OCI-M2 (cell line): ENCODE data around the gene TRERF1.

ENCODE experiments used
- DNase-seq: peaks from one replicate; lab custom pipeline; 2025; ENCODE audit not compliant: unreplicated experiment; lab: John Stamatoyannopoulos, UW

TRERF1 gene

GRCh38 chr6:42279144-42279781, 172.5 kb downstream of the TRERF1 start:
- DNase-seq: no peak

DNA sequence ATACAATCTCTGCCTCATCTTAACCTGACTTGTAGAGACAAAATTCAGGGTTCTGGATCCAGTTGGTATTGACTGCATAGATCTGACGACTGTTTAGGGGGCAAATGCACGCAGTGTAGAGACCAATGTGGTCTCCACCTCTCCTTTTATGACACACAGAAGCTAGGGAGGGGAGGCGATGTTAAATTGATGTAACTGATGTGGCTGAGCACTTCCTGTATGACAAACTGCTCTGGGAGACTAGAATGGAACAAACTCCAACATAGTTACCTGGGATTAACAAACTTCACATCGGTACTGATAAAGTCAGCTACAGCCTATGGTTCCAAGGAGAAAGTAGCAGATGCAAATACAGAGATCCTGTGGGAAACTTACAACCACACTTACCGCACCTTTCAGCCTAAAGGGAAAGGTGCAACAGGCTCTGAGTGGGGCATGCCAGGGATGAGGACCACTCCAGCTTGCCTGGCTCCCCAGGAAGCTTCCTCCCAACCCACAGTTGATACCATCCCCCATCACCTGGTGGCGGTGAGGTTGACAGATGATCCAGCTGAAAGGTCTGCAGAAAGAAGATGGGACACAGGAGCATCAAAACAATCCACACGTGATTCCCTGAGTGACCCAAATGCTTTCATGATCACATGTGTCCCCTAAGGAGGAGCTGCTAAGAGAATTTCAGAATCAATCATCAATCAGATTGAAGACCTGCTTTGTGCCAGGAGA, 173.4 kb downstream of the TRERF1 start:
- DNase-seq: no peak

DNA sequence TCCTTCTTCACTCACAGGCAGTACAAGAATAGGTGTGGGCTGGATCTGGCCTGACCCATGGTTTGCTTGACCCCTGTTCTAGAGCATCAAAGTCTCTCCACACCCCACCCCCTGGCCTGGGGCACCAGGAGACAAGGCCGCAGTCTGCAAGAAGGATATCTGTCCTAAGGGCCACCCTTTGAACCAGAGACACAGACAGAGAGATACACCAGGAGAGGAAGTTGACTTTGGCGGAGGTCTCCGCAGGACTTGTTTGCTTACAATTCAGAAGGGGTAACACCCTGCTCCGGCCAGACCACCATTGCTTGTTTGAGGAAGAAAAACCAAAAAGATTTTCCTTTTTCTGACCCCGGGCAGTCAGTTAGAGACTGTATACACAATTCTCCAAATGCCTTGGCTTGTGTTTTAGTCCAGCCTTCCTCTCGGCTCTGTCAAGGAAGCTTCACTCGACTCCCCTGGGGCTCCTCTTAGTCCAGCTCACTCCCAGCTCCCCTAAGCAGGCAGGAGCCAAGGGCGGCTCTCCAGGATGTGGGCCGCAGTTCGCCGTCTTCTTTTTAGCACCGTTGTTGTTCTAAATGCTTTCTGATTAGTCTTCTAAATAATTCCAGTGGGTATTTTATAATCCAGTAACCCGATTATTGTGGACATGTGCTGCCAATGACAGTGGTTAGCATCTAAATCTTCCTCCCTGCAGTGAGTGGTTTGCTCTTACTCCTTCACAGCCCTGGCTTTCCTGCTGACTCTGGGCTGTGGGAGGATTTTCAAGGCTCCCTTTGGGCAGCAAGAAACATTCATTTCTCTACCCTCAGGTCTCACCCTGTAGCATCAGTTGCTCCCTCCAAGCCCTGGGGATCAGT, 175.5 kb downstream of the TRERF1 start:
- DNase-seq: no peak

GRCh38 chr6:42275376-42276033, 176.2 kb downstream of the TRERF1 start:
- no peak for DNase-seq

DNA sequence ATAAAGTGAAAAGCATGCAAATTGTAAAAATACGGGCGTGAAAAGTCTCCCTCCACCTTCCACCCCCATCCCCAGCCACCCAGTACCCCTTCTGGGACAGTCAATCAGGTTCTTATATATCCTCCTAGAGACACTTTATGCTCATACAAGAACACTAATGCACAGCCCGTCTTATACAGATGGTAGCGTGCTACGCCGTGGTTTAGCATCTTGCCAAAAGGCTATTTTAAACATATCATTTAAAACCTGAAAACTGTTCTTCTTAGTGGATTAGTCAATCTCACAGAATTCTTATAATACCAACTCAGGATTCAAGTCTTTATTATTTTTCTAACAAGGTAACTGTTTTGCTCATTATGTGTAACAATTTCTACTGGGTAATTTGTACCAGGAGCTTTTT, 176.8 kb downstream of the TRERF1 start:
- no peak for DNase-seq

GRCh38 chr6:42271834-42272805, 179.6 kb downstream of the TRERF1 start:
- DNase-seq: no peak

DNA sequence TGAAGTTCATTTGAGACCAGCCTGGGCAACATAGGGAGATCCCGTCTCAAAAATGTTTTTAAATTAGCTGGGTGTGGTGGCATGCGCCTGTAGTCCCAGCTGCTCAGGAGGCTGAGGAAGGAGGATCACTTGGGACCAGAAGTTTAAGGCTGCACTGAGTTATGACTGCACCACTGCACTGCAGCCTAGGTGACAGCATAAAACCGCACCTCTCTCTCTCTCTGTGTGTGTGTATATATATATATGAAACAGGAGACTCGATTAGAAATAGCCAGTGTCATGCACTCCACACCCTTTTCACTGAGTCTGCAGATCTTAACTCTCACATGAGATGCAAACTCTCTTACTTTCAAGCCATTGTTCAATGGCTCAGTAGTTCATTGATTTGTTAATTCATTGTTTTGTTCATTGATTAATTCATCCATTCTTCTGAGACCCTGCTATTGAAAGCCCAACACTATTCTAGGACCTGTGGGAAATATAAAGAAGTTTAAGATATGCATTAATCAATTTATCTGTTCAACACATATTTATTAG, 181.7 kb downstream of the TRERF1 start:
- no peak for DNase-seq

GRCh38 chr6:42269553-42269952, 182.2 kb downstream of the TRERF1 start:
- no peak for DNase-seq

GRCh38 chr6:42268835-42269204, 182.9 kb downstream of the TRERF1 start:
- DNase-seq: no peak

DNA sequence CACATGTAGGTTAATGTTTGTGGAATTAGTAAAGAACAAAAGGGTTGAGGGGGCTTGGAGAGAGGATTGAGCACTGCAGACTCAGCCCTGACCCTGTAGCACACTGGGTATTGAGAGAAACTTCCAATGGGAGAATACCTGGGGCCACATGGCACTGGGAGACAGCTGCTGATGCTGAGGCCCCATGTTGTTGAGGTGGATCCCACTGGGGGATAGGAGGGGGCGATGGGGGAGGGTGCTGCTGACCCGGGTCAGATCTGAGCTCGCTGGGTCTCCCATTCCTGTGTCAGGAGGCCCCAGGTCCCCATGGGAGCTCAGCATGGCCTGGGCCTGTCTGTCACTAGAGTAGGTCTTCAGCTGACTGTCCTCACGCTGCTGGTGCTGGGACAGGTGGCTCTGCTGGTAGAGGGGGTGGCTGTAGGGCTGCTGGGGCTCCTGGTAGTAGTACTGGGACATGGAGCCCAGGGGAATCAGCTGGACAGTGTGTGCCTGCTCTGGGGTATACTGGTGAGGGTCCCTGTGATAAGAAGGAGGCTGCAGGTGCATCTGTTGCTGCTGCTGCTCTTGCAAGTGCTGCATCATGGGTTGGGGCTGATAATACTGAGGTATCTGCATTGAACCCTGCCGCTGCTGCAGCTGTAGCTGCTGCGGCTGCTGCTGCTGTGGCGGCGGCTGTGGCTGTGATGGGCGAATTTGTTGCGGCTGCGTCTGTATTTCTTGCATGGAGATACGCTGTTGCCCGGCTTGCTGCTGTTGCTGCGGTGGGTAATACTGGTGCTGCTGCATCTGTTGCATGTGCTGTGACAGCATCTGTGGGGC, 183.5 kb downstream of the TRERF1 start:
- DNase-seq: no peak

DNA sequence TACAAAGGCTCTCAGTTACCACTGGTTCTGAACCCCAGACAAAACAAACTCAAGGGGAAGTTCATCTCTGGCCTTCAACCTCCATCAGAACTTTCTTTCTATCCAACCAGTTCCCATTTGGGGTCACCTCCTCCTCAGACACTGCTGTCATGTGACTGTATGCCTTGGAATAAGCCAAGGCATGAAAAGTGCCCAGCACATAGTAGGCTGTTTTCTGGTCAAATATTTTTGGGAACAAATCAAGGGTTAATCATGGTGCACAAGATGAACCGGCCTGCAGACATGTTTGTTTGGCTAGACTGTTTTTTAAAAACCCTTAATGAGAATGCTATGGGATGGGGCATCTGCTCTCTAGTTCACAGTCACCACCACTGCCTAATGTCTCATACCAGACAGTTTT, 185.2 kb downstream of the TRERF1 start:
- no peak for DNase-seq

DNA sequence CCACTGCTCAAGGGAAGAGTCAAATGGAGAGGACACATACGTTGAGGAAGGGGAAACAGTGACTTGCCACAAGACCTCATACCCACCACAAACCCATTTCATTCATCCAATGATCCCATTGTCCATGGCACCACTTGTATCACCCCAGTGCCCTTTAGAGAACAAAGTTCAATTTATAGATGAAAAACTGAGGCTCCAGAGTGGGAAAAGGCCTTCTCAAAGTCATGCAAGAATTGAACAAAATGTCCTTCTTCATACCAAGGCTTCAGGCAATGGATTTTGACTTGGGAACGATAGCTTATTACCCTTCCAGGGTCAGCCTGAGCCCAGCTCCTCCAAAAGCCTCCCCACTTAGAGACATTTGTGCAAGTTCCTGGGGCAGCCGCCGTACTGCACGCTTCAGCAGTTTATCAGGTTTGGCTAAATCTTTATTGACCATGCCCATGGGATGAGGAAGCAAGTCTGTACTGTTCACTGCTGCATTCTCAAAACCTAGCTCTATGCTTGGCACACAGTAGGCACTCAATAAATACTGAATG, 186.8 kb downstream of the TRERF1 start:
- no peak for DNase-seq

GRCh38 chr6:42264162-42264851, 187.4 kb downstream of the TRERF1 start:
- no peak for DNase-seq

DNA sequence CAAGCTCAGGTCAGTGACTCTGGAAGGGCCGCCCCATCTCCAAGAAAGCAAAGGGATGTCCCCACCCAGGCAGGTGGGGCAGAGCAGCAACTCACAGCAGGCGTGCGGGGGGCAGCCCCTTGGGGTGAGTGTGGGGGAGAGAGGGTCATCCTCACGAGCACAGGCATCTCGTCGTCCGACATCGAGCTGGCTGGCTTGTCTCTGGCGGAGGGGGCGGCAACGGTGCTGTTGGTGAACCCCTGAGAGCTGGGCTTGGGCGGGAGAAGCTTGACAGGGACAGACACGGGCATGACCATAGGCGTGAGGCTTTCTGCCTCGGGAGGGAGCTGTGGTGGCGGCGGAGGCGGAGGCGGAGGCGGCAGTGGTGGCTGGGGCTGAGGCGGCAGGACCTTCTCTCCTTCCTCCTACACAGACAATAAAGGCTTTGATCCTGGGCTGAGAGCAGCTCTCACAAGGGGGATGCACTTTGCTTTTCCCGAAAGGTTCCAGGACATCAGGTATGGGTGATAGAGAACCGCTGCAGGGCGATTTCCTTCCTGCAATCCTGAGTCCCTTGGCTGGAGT, 188.5 kb downstream of the TRERF1 start:
- DNase-seq: no peak

DNA sequence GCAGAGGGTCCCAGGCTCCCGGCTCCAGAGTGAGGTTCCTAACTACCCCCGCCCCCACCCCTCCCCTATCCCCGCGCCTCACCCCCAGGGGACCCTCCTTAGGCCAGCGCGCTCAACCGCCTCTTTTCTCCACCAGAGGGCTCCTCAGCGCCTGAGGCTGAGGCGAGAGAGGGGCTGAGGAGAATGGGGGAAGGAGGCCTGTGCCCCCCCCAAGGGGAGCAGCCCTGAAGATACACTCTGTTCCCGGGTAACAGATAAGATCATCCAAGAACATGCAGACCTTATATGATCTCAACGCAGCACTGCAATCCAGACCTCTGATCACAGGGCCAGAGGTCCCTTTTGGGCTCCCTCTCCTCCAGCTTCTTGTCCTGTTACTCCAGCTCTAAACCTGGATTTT, 190.8 kb downstream of the TRERF1 start:
- DNase-seq: no peak

DNA sequence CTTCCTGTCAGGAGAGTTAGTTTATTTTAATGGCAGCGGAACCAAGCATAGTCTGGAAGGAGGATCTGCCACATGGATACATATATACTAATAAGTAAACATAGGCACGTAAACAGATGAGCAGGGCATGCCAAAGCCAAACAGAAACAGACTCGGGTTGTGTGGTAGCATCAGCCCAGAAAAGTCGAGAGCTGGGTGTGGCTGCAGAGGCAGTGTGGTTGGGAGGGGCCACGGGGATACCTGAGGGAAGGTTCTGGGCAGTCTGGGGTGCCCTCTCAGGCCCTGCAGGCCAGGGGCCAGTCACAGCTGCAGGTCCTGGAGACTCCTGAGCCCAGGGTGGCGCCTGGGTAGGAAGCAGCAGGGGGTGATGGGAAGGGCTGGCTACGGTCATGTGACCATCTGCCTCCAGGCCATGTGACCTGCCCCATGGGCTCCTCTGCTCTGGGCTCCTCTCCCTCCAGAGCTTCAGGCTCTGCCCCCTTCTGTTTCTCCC, 191.3 kb downstream of the TRERF1 start:
- no peak for DNase-seq

DNA sequence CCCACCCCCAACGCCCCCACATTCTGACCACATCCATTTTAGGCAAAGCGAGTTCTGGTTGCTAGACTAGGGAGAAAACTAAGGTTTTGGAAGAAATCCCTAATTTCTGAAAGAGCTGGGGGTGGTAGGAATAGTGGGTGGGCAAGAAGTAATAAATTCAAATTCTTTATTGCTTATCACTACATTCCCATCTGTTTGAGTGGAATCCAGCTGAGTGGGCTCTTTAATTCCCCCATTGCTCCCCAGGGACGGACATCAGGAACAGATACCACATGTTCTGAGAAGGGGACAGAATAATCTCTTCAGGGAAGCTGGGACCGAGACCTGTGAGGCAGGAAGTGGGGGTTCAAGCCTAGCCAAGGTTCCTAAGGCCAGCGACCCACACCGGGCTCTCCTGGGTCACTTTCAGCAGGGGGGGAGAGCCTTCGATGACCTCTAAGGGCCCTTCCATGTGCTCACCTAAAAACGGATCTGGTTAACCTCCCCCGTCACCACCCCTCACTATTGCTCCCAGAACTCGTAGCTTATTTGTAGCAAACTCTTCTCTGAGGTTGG, 191.8 kb downstream of the TRERF1 start:
- DNase-seq: no peak

DNA sequence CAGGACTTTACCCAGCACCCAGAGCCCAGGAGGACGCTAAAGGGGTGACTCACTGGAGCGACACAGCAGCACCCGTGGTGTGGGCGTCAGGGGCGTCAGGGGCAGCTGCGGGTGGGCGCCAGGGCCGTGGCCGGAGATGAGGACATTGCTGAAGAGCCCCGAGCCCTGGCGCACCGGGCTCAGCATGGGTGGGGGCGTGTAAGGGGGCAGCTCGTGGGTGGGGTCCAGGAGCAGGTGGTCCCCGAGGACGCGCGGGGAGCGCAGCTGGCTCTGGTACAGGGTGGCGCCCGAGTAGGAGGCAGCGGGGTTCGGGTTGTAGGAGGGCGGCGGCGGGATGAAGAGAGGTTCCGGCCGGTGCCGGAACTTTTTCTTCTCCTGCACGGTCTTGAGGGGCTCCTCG, 192.4 kb downstream of the TRERF1 start:
- DNase-seq: no peak
